Measurements from ENCODE around the gene NCKAP5. TPM values are rescaled to one million over a fixed set of nuclear protein-coding genes. Genes with fewer than 3 reads are reported as not detected.

Gene NCKAP5
- total RNA-seq, 2 donors from 2014 or later: not detected

DNA sequence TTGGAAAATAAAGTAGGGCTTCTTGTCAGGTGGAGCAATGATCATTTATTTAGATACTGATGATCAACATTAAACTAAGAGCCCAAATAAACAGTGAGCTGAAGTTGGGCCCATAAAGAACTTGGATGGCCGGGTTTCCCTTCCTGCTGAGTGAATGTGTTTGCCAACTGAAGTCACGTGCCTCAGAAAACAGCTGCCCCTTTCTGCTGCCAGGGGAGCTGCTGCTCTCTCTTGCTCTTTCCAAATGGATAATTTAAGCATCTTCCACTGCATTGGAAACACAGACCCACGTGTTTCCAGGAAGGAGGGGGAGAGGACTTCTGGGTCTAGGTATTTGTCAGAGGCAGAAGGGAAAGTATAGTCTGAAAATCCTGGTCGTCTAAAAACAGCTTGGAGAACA lies 22.9 kb upstream of the NCKAP5 start:
- no peaks in the 10 kb centered on the region for H3K36me3 Mint-ChIP-seq
- H3K9me3 Mint-ChIP-seq: peaks cover 12% of the 10 kb centered on the region
- DNase-seq (ENCODE audit: low spot score) (no peak), ATAC-seq (no peak)
- H3K27ac Mint-ChIP-seq: no peak overlapping the region
- H3K27me3 Mint-ChIP-seq: peaks cover 0 to 2% of the 10 kb centered on the region in 2 donors
- no peaks in the 10 kb centered on the region for H3K4me1 Mint-ChIP-seq (ENCODE audit: low read depth in 2 of 2)
- no peak overlapping the region for H3K4me3 Mint-ChIP-seq

DNA sequence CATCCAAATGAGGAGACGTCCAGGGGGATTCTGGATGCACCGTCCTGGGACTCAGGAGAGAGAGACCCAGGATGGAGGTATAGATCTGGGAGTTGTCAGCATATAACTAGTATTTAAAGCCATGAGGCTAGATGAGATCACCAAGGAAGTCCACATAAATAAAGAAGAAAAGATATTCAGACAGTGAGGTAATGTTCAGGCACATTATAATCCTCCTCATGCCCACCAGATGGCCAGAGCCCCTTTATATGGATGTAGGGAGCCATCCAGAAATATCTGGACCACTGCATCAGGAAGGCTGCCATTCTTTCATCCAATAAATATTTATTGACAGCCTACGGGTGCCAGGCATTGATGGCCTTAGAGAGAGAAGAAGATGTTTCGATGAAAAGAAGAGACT lies 21.2 kb upstream of the NCKAP5 start:
- no peaks in the 10 kb centered on the region for H3K36me3 Mint-ChIP-seq
- no peak overlapping the region for H3K4me3 Mint-ChIP-seq
- H3K4me1 Mint-ChIP-seq (ENCODE audit: low read depth in 2 of 2): no peaks in the 10 kb centered on the region
- DNase-seq (ENCODE audit: low spot score) (no peak), ATAC-seq (no peak)
- H3K27ac Mint-ChIP-seq: no peak overlapping the region
- peaks cover 0 to 2% of the 10 kb centered on the region in 2 donors for H3K27me3 Mint-ChIP-seq
- H3K9me3 Mint-ChIP-seq: peaks cover 12% of the 10 kb centered on the region

DNA sequence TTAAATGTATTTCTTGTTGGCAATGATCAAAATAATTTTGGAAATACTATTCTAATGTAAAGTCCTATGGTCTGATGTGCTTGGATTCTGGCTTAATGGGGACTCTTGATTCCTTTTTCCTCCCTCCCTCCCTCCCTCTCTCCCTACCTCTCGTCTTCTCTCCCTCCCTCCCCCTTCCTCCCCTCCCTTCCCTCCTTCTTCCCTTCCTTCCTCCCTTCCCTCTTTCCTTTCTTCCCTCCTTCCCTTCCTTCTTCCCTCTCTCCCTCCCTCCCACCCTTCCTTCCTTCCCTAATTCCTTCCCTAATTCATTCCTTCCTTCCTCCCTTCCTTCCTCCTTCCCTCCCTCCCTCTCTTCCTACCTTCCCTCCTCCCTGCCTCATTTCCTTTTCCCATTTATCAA lies 19.9 kb upstream of the NCKAP5 start:
- no peak for ATAC-seq
- Mint-ChIP-seq H3K4me3 (no peak overlapping the region), H3K9me3 (peaks cover 8% of the 10 kb centered on the region), H3K27me3 (no peaks in the 10 kb centered on the region), H3K27ac (no peak overlapping the region), H3K36me3 (no peaks in the 10 kb centered on the region), H3K4me1 (ENCODE audit: low read depth in 2 of 2) (no peaks in the 10 kb centered on the region)
- no peak for DNase-seq (ENCODE audit: low spot score)

DNA sequence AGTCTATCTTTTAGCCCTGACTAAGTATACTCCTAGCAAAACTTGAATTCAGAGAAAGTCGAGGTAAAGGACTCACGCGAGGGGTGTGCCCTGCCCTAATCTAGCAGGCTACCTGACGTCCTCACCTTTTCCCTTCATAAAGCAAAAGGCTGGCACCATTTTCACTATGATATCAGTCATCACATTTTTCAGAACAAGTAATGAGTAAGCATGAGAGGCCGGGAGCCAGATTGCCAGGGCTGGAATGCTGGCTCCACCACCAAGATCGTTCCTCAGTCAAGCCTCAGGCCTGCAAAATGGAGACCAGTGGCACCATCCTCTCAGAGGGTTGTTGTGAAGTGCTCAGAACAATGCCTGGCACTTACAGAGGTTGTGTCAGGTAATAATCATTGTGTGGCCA lies 18.7 kb upstream of the NCKAP5 start:
- no peaks in the 10 kb centered on the region for H3K27me3 Mint-ChIP-seq
- DNase-seq (ENCODE audit: low spot score) (no peak), ATAC-seq (no peak)
- H3K9me3 Mint-ChIP-seq: peaks cover 8% of the 10 kb centered on the region
- H3K4me1 Mint-ChIP-seq (ENCODE audit: low read depth in 2 of 2): no peaks in the 10 kb centered on the region
- no peaks in the 10 kb centered on the region for H3K36me3 Mint-ChIP-seq
- H3K4me3 Mint-ChIP-seq: no peak overlapping the region
- H3K27ac Mint-ChIP-seq: no peak overlapping the region

DNA sequence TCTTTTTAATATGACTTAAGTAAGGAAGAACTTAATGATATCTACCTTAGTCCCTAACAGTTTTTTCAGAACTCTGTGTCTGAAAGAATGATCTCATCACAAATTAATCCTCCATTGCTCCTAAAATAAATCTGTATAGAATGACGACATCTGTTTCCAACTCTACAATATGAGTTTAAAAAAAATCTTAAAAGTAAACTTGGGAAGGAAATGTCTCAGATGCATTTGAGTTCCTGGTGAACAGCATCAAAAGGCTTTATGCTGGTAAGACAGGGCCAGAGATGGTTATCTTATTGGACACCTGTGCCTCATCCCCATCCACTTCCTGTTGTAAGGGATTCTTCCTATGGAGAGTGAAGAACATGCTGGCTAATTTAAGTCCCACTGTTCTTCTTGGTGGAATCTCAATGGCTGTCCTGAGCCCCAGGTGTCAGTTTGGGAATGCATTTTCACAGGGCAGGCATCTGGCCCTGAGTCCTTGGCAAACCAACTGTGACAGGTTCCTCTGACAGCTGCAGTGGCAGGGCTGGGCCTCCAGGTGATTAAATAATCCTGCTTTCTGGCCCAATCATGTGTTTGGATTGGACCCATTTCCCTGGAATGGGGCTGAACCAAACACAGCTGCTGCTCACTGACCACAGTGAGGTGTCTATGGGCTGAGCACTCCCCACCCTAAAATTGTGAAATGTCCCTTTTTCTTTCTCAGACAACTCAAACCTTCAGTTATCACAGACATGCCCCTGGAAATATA lies 12.9 kb upstream of the NCKAP5 start:
- H3K4me3 Mint-ChIP-seq: no peak overlapping the region
- H3K27ac Mint-ChIP-seq: no peak overlapping the region
- no peaks in the 10 kb centered on the region for H3K27me3 Mint-ChIP-seq
- H3K4me1 Mint-ChIP-seq (ENCODE audit: low read depth in 2 of 2): no peaks in the 10 kb centered on the region
- H3K36me3 Mint-ChIP-seq: no peaks in the 10 kb centered on the region
- DNase-seq (ENCODE audit: low spot score) (no peak), ATAC-seq (no peak)
- H3K9me3 Mint-ChIP-seq: peaks cover 8% of the 10 kb centered on the region

DNA sequence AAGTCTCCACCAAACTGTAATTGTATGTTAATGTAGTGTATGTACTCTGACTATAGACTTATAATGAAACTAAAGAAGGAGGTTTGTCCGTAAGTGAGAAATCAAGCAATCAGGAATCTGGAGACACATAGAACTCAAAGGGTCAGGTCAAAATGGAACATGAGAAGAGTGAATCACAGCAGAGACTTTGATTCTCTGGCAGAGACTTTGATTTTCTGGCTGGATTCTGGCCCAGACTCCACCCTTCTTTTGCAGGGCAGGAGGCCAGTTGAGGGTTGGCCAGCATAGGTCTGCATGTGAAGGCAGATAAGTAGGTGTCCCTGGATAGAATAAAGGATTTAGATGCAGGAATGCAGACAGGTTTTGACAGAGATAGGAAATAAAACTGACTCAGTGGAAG lies 11.0 kb upstream of the NCKAP5 start:
- DNase-seq (ENCODE audit: low spot score) (no peak), ATAC-seq (no peak)
- Mint-ChIP-seq H3K9me3 (peaks cover 8% of the 10 kb centered on the region), H3K4me1 (ENCODE audit: low read depth in 2 of 2) (no peaks in the 10 kb centered on the region), H3K4me3 (no peak overlapping the region), H3K36me3 (no peaks in the 10 kb centered on the region), H3K27me3 (no peaks in the 10 kb centered on the region), H3K27ac (no peak overlapping the region)

DNA sequence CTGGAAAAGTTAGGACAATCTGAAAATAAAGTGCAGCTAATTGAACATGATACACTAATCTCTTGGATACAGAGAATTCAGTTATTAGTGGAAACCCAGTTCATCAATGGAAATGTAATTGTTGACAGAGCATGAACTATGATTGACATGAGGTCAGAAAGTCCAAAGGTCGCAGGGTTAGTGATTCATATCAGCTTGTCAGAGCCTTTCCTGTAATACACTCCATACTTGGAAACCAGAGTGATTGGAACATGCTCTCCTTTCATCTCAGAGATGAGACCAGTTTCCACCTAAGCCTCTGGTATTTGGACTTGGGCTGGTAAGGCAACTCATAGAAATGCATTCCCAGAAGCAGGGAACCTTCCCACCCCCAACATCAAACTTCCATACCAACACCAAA lies 8.5 kb upstream of the NCKAP5 start:
- no peak overlapping the region for H3K27ac Mint-ChIP-seq
- H3K36me3 Mint-ChIP-seq: no peaks in the 10 kb centered on the region
- no peak overlapping the region for H3K4me3 Mint-ChIP-seq
- DNase-seq (ENCODE audit: low spot score) (no peak), ATAC-seq (no peak)
- no peaks in the 10 kb centered on the region for H3K27me3 Mint-ChIP-seq
- no peaks in the 10 kb centered on the region for H3K4me1 Mint-ChIP-seq (ENCODE audit: low read depth in 2 of 2)
- peaks cover 8% of the 10 kb centered on the region for H3K9me3 Mint-ChIP-seq

DNA sequence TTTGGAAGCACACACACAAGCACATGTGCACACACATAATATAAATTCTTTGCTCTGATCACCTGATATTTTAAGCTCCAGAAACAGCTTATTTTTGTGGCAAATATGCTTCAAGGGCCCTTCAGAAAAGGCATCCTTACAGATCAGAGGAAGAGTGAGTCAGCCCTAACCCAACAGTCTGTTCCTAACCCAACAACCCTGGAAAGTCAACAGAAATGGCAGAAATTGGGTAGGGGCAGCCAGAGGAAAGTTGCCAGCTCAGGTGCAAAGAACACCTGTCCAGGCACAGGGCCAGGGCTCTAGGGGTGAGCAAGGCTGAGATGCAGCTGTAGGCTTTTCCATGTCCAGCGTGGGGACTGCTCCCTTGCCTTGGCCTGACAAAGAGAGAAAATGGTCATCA lies 6.4 kb upstream of the NCKAP5 start:
- Mint-ChIP-seq H3K27ac (no peak overlapping the region), H3K9me3 (peaks cover 6% of the 10 kb centered on the region), H3K27me3 (no peaks in the 10 kb centered on the region), H3K36me3 (no peaks in the 10 kb centered on the region), H3K4me3 (no peak overlapping the region), H3K4me1 (ENCODE audit: low read depth in 2 of 2) (no peaks in the 10 kb centered on the region)
- no peak for DNase-seq (ENCODE audit: low spot score)
- ATAC-seq: no peak

DNA sequence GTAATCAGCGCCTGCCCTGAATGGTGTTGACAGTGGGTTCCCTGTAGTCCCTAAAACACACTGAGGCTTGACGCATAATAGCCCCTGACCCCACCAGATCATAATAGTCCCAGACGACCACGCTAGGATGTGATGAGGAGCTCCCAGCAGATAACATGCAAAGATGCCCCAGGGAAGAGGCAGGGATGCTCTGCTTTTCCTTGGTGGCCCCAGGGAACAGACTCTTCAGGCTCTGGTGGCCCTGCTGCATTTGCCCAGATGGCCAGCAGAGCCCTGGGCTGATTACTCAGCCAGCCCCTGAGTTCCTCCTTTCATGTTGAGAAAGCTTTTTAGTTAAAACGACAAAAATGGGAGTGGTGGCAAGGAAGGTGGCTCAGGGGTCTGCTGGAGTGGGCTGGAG lies 5.9 kb upstream of the NCKAP5 start:
- ATAC-seq: no peak
- Mint-ChIP-seq H3K9me3 (peaks cover 6% of the 10 kb centered on the region), H3K36me3 (no peaks in the 10 kb centered on the region), H3K4me3 (no peak overlapping the region), H3K27ac (no peak overlapping the region), H3K4me1 (ENCODE audit: low read depth in 2 of 2) (no peaks in the 10 kb centered on the region), H3K27me3 (no peaks in the 10 kb centered on the region)
- DNase-seq (ENCODE audit: low spot score): no peak

DNA sequence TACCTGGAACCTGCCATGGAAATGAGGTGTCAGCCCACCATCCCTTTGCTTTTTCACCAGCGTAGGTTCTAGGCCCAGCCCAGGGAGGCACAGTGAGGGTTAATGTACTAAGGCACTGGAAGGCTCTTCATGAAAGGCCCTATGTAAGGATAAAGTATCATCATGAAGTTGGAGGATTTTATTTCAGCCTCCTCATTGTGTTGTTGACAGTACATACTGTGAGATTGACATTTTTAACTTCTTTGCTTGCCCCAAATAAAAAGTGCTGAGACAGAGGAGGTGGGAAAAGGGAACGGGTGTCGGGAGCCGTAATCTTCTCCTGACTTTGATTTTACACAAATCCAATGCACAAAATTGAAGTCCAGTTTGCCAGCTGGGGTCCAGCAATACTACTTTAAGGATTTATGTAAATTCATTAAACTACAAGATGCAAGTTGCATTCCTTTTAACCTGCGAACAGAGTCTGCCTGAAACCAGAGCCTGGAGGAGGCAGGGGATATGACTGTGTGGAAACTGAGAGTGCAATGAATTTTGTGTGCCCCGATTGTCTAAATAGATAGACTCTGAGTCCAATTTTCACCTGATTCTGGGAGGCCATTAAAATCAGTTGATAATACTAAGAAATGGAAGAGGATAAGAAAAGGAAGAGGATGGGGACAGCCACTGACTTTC lies 5.4 kb upstream of the NCKAP5 start:
- DNase-seq (ENCODE audit: low spot score) (no peak), ATAC-seq (no peak)
- Mint-ChIP-seq H3K4me1 (ENCODE audit: low read depth in 2 of 2) (no peaks in the 10 kb centered on the region), H3K4me3 (no peak overlapping the region), H3K36me3 (no peaks in the 10 kb centered on the region), H3K9me3 (peaks cover 6% of the 10 kb centered on the region), H3K27me3 (no peaks in the 10 kb centered on the region), H3K27ac (no peak overlapping the region)

DNA sequence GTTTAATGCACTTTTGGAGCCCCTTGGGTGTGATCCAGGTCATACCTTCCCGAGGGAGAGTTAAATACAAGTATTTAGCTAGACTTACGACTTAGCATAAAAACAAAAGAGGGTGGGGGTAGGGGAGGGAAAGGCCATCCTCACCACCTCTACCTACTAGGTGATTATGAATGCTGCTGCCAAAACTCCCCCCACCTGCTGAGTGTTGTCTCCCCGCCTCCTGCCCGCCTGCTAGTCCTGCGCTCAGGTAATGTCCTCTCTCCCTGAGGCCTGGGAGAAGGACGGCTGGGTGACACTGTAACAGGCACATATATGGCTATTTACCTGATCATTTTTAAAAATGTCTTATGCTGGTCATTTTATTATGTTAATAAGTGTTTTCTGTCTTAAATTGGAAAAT lies 3.0 kb upstream of the NCKAP5 start:
- H3K9me3 Mint-ChIP-seq: no peaks in the 10 kb centered on the region
- H3K36me3 Mint-ChIP-seq: no peaks in the 10 kb centered on the region
- DNase-seq (ENCODE audit: low spot score): no peak
- H3K4me3 Mint-ChIP-seq: no peak overlapping the region
- H3K27me3 Mint-ChIP-seq: no peaks in the 10 kb centered on the region
- no peaks in the 10 kb centered on the region for H3K4me1 Mint-ChIP-seq (ENCODE audit: low read depth in 2 of 2)
- H3K27ac Mint-ChIP-seq: no peak overlapping the region
- no peak for ATAC-seq

DNA sequence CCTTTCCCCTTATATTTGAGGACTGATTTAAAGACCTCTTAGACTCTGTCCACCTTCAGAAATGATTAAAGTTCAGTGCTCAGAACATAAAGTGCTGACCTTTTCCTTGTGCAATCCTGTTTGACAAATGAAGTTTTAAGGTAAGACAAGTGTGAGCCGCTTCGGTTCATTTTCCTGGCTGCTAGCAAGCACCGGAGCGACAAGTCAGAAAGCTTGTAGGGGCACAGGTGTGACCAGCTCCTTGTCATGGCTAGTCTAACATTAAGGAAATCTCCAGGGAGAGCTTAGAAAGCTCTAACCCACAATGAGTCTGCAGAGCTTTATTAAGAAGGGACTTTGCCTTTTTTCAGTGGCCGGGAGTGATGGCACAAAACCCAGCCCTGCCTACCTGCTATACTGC lies 2.3 kb upstream of the NCKAP5 start:
- H3K9me3 Mint-ChIP-seq: no peaks in the 10 kb centered on the region
- H3K27me3 Mint-ChIP-seq: no peaks in the 10 kb centered on the region
- no peak overlapping the region for H3K4me3 Mint-ChIP-seq
- H3K4me1 Mint-ChIP-seq (ENCODE audit: low read depth in 2 of 2): no peaks in the 10 kb centered on the region
- no peak for ATAC-seq
- no peaks in the 10 kb centered on the region for H3K36me3 Mint-ChIP-seq
- H3K27ac Mint-ChIP-seq: no peak overlapping the region
- no peak for DNase-seq (ENCODE audit: low spot score)

DNA sequence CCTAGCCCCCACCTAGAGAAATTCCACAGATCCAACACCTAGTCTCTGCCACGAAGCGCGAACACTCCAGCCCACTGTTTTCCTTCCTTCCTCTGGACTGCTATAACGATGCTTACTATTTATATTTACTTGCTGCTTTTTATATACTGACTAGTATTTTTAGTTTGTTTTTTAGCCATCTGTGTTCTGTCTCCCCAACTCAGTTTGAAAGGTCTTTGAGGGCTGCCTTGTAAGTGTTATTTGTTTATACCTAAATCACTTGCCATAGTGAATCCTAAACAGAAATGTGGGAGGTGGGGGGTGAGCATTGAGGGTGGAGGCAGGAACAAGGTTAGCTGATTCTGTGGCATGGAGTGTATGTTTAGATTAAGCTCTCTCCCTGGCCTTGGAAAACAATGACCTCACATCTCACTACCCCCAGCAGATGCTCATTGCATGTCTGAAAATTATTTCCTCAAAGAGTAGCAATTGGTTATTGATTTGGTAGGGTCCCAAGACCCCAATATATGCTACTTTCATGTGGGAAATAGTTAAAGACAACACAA lies 1.1 kb upstream of the NCKAP5 start:
- H3K36me3 Mint-ChIP-seq: no peaks in the 10 kb centered on the region

DNA sequence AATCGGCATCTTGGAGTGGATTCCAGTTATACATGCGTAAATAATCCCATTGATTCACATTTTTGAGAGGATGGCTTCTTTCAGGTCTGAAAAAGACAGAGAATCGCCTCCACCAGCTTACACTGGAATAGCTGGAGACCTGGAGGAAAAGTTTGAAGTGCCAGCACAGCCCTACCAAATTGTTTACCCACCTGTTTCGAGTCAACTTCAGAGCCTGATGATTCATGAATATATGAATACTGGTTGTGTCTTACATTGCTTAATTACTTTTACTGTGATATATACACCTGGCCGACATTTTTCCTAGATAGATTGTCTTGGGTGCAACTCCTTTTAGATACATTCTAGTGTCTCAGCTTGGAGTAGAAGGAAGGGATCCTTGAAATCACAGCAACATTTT lies 335 bp upstream of the NCKAP5 start:
- H3K27me3 Mint-ChIP-seq: no peaks in the 10 kb centered on the region
- no peaks in the 10 kb centered on the region for H3K36me3 Mint-ChIP-seq
- no peak overlapping the region for H3K4me3 Mint-ChIP-seq
- ATAC-seq (no peak), DNase-seq (ENCODE audit: low spot score) (no peak)
- H3K9me3 Mint-ChIP-seq: no peaks in the 10 kb centered on the region
- H3K27ac Mint-ChIP-seq: no peak overlapping the region
- H3K4me1 Mint-ChIP-seq (ENCODE audit: low read depth in 2 of 2): no peaks in the 10 kb centered on the region

More for the DNA sequence above, 1.1 kb upstream of the NCKAP5 start:
- ATAC-seq (no peak), DNase-seq (ENCODE audit: low spot score) (no peak)
- no peak overlapping the region for H3K27ac Mint-ChIP-seq
- no peaks in the 10 kb centered on the region for H3K9me3 Mint-ChIP-seq
- no peaks in the 10 kb centered on the region for H3K4me1 Mint-ChIP-seq (ENCODE audit: low read depth in 2 of 2)
- H3K4me3 Mint-ChIP-seq: no peak overlapping the region
- no peaks in the 10 kb centered on the region for H3K27me3 Mint-ChIP-seq

Data from natural killer cell treated with Interleukin-12 subunit alpha and Interleukin-12 subunit beta and Interleukin-15 and Interleukin-18, amount 100 ng/mL, for 72 hours (primary cell).